Endothelial cell of umbilical vein (primary cell): ENCODE data around the gene FAM120B.

Experiments
- EZH2 ChIP-seq: IDR thresholded peaks from 2 replicates; pipeline ENCODE4 v1.6.1; 2012; ENCODE audit warnings: borderline replicate concordance, low read depth, mild to moderate bottlenecking, moderate library complexity, low read length, inconsistent platforms; ENCODE audit not compliant: severe bottlenecking
- POLR2A ChIP-seq: IDR thresholded peaks from 2 replicates; pipeline ENCODE4 v1.6.1; 2012; ENCODE audit warnings: low read depth, mild to moderate bottlenecking, control low read depth, low read length
- TF ChIP-seq, protein P1 (sequence below), 2 donors: IDR thresholded peaks; 1 replicate in 1 of 2; 2 replicates in 1 of 2; pipeline ENCODE4 v1.5.1; 2011; ENCODE audit warnings: low read length in 2 of 2, mild to moderate bottlenecking in 2 of 2, moderate library complexity in 2 of 2, control low read depth in 1 of 2, inconsistent platforms in 1 of 2, low read depth in 1 of 2; ENCODE audit not compliant: insufficient read depth in 1 of 2; ENCODE audit errors: extremely low read depth in 1 of 2

DNA sequence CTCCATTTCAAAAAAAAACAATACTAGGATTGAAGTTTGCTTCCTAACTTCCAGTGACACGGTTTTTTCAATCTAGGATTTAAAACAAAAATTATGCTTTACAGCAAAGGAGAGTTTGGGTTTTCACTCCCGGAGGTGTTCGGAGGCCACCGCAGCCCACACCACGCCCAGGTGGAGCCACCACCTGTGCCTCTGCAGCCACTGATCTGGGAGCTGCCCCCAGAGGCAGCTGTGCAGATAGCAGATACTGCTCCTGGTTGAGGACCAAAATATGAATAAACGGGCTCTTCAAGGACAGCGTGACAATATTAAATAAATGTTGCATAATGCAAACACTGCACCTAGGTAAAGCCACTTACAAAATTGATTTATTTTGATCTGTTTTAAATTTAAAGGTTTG lies 45.9 kb upstream of the FAM120B start:
- TF ChIP-seq POLR2A (no peak), EZH2 (no peak)
- TF ChIP-seq, protein P1, sequence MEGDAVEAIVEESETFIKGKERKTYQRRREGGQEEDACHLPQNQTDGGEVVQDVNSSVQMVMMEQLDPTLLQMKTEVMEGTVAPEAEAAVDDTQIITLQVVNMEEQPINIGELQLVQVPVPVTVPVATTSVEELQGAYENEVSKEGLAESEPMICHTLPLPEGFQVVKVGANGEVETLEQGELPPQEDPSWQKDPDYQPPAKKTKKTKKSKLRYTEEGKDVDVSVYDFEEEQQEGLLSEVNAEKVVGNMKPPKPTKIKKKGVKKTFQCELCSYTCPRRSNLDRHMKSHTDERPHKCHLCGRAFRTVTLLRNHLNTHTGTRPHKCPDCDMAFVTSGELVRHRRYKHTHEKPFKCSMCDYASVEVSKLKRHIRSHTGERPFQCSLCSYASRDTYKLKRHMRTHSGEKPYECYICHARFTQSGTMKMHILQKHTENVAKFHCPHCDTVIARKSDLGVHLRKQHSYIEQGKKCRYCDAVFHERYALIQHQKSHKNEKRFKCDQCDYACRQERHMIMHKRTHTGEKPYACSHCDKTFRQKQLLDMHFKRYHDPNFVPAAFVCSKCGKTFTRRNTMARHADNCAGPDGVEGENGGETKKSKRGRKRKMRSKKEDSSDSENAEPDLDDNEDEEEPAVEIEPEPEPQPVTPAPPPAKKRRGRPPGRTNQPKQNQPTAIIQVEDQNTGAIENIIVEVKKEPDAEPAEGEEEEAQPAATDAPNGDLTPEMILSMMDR (IDR thresholded peaks at IDR 0.05; ENCODE audit: extremely low read depth in 1 of 2, insufficient read depth in 1 of 2, low read depth in 1 of 2, low read length in 2 of 2) = no peak
